CD1c-positive myeloid dendritic cell (primary cell): ENCODE results near the gene SLC34A1.
"Not testable (repeated sequence)": the region's sequence is repeated elsewhere in the genome, so short reads cannot be mapped to it uniquely, and the experiment has no call there.

ENCODE experiments used
- DNase-seq: peaks from one replicate; pipeline ENCODE4 v3.0.0-alpha.2; 2016; ENCODE audit errors: extremely low spot score

The SLC34A1 gene

DNA sequence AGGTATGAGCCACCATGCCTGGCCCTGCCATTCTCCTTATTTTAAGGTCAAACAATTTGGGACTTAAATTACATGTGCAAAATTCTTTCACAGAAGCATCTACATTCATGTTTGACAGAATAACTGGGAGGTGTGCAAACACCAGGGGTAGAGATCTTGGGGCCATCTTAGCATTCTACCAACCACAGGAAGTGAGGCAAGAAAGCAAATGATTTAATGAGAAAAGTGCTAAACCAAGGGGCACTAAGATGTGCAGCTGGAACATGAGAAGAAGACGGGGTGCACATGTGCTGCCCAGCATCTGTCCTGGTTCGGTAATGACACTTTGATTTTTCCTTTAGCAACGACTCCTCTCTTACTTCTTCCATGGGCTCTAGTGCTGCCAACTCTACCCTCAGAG, 26.3 kb downstream of the SLC34A1 start:
- DNase-seq = no peak

DNA sequence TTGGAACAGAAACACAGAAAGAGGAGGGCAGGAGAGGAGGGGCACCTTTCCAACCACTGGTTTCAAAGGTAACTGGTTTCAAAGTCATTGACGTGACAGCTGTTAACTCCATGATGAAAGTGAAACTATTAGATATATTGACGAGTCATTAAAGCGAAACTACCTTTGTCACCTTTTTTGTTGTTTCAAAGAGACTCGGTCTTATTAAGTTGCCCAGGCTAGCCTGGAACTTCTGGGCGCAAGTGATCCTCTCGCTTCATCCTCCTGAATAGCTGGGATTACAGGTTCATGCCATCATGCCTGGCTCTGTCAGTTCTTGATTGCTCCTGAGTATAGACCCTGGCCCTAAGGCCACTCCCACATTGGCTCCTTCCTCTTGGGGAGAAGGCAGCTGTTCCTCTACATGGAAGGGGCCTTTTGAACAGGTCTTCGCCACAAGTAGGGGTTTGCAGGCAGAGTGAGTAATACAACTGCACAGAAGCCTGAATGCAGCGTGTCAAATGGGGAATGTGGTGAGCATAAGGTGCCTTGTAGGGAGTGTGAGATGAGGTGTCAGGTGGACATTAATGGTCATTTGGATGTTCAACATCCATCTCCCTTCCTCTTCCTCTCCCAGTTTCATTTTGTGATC, 28.5 kb downstream of the SLC34A1 start:
- DNase-seq = peak; percentile 22

- no peak for DNase-seq
Measured at GRCh38 chr5:177414481-177414880, 30.2 kb downstream of the SLC34A1 start.

- DNase-seq = not testable (repeated sequence)
Measured at GRCh38 chr5:177417081-177417480, 32.8 kb downstream of the SLC34A1 start.

GRCh38 chr5:177419046-177419445, 34.8 kb downstream of the SLC34A1 start:
- no peak for DNase-seq

- DNase-seq = not testable (repeated sequence)
Measured at GRCh38 chr5:177420472-177420871, 36.2 kb downstream of the SLC34A1 start.

GRCh38 chr5:177421062-177421798, 37.0 kb downstream of the SLC34A1 start:
- DNase-seq = no peak

GRCh38 chr5:177423671-177424070, 39.4 kb downstream of the SLC34A1 start:
- DNase-seq = no peak

DNA sequence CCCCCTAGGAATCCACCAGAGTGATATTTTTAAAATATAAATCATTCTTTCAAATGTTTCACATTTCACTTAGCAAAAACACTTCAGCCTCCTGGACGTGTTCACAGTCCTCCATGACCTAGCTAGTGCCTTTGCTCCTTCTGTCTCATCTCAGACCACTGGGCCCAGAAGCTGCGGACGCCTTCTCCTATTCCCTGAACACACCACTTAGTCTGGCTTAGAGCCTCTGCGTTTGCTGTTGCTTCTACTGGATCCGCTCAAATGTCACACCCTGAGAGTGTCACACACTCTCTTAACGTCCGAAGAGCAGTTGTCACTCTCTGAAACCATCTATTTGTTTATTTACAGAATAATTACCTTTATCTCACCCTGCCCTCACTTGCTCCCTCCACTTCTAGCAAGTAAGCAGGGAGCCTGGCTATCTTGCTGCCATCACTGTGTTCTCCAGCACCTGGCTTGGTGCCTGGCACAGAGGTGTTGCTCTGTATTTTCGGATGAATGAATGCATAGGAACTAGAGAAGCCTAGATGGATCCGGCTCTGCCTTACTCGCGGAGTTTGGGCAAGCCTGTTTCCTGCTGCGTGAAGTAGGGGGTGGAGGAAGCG, 41.1 kb downstream of the SLC34A1 start:
- DNase-seq = no peak

GRCh38 chr5:177425801-177426565, 41.7 kb downstream of the SLC34A1 start:
- peak; percentile 100 for DNase-seq

DNA sequence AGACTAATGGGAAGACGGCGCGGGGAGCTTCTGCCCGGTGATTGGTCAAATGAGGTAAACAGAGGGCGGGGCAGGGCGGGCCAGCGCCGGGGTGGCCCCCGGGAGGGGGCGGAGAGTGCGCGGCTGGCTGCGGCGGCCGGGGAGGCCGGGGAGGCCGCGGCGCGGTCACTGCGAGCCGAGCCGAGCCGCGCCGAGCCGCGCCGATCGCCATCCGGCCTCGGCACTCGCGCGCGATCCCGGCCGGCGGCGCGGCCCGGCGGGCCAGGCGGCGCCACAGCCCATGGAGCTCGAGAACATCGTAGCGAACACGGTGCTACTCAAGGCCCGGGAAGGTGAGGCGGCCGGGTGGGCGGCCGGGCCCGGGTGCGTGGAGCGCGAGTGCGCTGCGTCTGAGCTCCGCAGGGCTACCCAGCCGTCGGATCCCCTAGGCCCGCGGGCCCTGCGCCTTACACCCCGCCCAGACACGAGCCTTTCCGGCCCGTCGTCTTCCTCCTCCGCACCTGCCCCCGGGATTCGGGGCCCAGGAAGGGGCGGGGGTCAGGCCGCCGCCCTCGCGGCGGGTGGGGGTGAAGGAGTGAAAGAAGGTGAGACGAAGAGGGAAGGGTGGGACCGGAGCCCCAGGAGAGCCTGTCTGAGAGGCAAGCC, 42.5 kb downstream of the SLC34A1 start, which contains the start of gene GRK6:
TSS of gene GRK6 (plus strand) at position 111 of the 645 bp plus-strand sequence. CDS start at position 281, 170 bp downstream.
- peak; percentile 46 for DNase-seq

- DNase-seq = peak; percentile 16
Measured at GRCh38 chr5:177427211-177427822, 43.1 kb downstream of the SLC34A1 start.

DNA sequence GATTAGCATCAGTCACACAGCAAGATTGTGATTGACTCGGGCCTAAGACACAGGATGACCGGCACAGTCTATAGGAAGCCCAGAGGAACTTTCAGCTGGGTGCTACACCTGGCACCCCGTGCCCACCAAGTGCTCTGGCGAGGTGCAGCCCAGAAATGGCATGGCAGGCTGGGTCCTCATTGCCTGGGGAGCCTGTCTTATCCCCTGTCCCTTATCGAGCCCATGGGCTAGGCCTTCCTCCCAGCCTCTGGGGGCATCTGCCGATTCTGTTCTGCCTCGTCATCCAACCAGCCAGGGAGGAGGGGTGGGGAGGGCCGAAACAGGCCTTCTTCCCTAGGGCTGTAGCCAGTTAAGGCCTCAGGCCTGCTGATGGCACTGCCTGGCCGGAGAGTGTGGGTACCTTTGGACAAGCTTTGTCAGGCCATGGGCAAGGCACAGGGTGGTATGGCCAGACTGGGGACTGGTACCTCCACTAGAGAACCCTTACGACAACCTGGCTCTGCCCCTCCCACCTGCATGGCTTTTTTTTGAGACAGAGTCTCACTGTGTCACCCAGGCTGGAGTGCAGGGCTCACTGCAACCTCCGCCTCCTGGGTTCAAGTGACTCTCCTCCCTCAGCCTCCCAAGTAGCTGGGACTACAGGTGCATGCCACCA, 43.8 kb downstream of the SLC34A1 start:
- peak; percentile 55 for DNase-seq

DNA sequence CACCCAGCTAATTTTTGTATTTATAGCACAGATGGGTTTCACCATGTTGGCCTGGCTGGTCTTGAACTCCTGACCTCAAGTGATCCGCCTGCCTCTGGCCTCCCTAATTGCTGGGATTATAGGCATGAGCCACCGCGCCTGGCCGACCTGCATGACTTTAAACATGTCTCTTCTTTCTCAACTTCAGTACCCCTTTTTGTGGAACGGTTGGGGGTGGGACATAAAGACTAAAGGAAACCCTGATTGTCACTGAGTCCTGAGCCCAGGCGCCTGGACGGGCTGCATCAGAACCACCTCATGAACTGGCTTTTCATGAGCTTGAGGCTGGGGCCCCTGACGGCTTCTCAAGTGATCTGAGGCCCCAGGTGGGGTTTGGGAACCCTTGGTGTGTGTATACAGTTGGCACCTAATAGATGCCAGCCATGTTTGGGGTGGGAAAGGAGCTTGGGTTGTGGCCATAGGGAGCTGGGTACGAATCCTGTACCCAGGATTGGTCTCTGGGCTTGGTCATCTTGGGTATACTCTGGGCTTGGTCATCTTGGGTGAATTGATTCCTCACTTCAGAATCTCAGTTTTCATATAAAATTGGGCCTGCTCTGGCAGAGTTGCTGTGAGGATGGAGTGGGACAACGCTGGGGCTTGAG, 44.5 kb downstream of the SLC34A1 start:
- peak; percentile 55 for DNase-seq

- DNase-seq = peak; percentile 96
Measured at GRCh38 chr5:177429248-177430040, 45.2 kb downstream of the SLC34A1 start.

DNA sequence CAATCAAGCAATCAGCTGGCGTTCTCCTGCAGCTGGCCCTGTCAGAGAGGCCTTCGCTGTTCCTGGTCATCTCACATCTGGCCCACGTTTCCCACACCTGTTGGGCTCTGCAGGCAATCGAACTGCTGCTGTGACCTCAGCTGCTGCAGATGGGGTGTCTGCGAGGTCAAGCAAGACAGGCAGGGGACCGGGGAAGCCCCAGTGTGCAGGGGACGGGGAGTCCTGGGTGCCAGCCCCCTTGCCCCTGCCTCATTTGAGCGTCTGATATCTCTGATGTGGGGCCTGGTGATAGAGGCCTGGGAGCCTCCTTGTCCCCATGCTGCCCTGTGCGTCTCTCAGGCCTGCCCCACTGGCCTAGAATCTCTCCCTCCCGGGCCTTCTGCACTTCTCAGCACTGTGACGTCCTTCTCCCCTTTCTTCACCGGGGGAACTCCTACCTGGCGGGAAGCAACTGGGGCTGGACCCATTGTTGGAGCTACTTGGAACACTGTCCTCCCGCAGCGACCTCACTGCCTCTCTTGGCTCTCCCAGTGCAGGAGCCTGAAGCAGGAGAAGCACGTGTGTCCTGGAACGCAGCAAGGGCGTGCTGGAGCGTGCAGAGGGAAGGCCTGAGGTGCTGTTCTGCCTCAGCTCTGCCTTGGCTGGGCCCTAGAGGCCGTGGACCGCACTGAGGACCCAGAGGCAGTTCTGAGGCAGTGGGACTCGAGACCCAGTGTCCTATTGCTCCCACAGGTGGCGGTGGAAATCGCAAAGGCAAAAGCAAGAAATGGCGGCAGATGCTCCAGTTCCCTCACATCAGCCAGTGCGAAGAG, 46.1 kb downstream of the SLC34A1 start:
- no peak for DNase-seq

- no peak for DNase-seq
Measured at GRCh38 chr5:177430972-177431316, 46.7 kb downstream of the SLC34A1 start.

DNA sequence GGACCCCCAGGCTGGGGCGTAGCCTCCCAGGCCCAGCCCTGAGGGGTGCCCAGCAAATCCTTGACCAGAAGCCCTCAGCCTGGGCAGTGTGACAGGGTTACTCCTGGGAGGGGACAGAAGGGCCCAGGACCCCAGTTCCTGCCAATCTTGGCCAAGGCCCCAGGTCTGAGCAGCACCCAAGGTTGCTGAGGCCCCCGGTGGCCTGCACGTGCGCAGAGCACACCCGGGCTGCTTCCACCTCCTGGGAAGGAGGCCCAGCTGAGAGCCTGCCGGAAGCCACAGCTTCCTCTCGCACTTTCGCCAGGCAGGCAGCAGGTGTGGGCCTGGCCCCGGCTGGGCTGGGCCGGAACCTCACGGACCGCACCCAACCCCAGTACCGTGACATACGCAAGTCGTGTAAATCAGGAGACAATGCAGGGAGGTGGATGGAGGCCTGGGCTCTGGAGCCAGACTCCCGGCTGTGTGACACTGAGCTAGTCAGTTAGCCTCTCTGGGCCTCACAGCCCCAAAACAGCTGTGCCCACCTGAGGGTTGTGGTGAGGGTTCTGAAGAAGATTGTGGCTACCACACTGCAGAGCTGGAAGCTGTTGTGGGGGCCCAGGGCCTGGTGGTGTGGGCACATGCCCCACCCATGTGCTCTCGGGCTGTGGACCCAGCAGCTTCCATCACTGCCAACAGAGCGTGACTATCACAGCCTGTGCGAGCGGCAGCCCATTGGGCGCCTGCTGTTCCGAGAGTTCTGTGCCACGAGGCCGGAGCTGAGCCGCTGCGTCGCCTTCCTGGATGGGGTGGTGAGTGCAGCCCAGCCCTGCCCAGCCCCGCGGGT, 47.3 kb downstream of the SLC34A1 start:
- peak; percentile 63 for DNase-seq
